Measurements from ENCODE around the gene THEM4.

The THEM4 gene

GRCh38 chr1:151909167-151910149 lies at the start of gene THEM4:
TSS of gene THEM4 (minus strand) at chr1:151909511. CDS start at chr1:151909458, 53 bp downstream.
- peak; percentile 91 for DNase-seq

GRCh38 chr1:151958959-151959358 lies 49.6 kb upstream of the THEM4 start:
- DNase-seq, result no peak

GRCh38 chr1:151956957-151957497 lies 47.7 kb upstream of the THEM4 start:
- no peak for DNase-seq

GRCh38 chr1:151953409-151954094 lies 44.2 kb upstream of the THEM4 start:
- DNase-seq, result no peak

GRCh38 chr1:151952811-151953210 lies 43.5 kb upstream of the THEM4 start:
- no peak for DNase-seq

- no peak for DNase-seq
Measured at GRCh38 chr1:151949371-151950193, 40.3 kb upstream of the THEM4 start.

- no peak for DNase-seq
Measured at GRCh38 chr1:151948506-151948905, 39.2 kb upstream of the THEM4 start.

- no peak for DNase-seq
Measured at GRCh38 chr1:151947140-151947539, 37.8 kb upstream of the THEM4 start.

- peak; percentile 100 for DNase-seq
Measured at GRCh38 chr1:151945725-151946722, 36.7 kb upstream of the THEM4 start.

GRCh38 chr1:151944857-151945575 lies 35.7 kb upstream of the THEM4 start:
- peak; percentile 21 for DNase-seq

- DNase-seq, result peak; percentile 45
Measured at GRCh38 chr1:151944126-151944856, 35.0 kb upstream of the THEM4 start.

GRCh38 chr1:151943591-151943990 lies 34.3 kb upstream of the THEM4 start:
- DNase-seq, result no peak

GRCh38 chr1:151942882-151943281 lies 33.6 kb upstream of the THEM4 start:
- peak; percentile 23 for DNase-seq

GRCh38 chr1:151940541-151940940 lies 31.2 kb upstream of the THEM4 start:
- no peak for DNase-seq

- no peak for DNase-seq
Measured at GRCh38 chr1:151939779-151940178, 30.5 kb upstream of the THEM4 start.

- no peak for DNase-seq
Measured at GRCh38 chr1:151939141-151939540, 29.8 kb upstream of the THEM4 start.

GRCh38 chr1:151936653-151937052 lies 27.3 kb upstream of the THEM4 start:
- DNase-seq, result no peak

- DNase-seq, result no peak
Measured at GRCh38 chr1:151935894-151936602, 26.7 kb upstream of the THEM4 start.

GRCh38 chr1:151935154-151935553 lies 25.8 kb upstream of the THEM4 start:
- DNase-seq, result no peak
